Adipose tissue (tissue), 3 donors: ENCODE measurements around the gene PDZD8. TPM values are rescaled to one million over a fixed set of nuclear protein-coding genes. Genes with fewer than 3 reads are reported as not detected.
"Not testable (repeated sequence)": the region's sequence is repeated elsewhere in the genome, so short reads cannot be mapped to it uniquely, and the experiment has no call there.

ENCODE experiments used
- H3K27ac ChIP-seq: one replicate; pipeline ENCODE4 v1.5.1; 2013; ENCODE audit warnings: low read depth, low read length
- WGBS, 3 donors: extraction: QIAGEN DNeasy Blood & Tissue Kit; methylation state at CpG; one replicate each; pipeline ENCODE4 v1.1.7; 2013; 5-methylcytosine and 5-hydroxymethylcytosine counted together
- polyA plus RNA-seq, 3 donors: library from polyadenylated mRNA; stranded (reverse); fragments of 200-250 nt; gene quantifications; one replicate each; pipeline ENCODE4 v1.2.3, GENCODE V29; 2013
- donor health status: healthy with polysubstance abuse.
- donor health status: Bipolar disorder and iron deficiency.
- donor health status: healthy.

The PDZD8 gene
- polyA plus RNA-seq, 3 donors: 3.8 to 11.8 (median 9.5) TPM

DNA sequence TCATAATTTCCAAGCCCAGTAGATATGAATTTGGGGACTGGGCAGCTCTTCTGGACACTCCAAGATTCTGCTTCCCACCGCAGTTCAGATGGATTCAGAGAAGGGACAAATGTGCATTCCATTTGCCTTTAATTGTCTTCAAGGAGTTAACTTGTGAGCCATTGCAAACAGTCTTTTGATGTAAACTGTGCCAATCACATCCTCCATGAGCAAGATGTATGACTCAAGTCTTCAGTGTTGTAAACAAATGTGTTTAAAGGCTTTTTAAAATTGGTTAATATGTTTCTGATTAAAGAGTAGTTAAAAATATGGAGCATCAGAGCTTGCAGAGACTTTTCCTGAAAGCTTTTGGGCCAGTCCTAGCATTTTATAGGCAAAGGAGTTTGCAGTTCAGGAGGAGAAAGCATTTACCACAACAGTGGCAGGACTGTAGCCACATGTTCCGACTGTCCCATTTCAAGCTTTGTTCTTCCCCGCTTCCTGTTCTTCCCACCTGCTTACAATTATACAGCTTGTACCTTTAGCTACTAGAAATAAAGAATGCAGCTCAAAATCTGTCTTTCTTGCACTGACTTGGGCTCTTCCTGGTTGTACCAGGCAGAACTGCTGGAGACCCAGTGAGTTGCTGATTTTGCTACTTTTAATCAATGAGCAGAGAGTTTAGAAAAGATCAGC, 128.1 kb downstream of the PDZD8 start:
- WGBS, 3 donors: 73 to 77% (median 76%) methylated on average over 3 of the region's 3 CpGs
- no peak overlapping the region for H3K27ac ChIP-seq

- no peak overlapping the region for H3K27ac ChIP-seq
- WGBS, 3 donors: 83 to 87% (median 85%) methylated on average over 8 of the region's 8 CpGs
Observed at GRCh38 chr10:117242463-117242832, 132.8 kb downstream of the PDZD8 start.

DNA sequence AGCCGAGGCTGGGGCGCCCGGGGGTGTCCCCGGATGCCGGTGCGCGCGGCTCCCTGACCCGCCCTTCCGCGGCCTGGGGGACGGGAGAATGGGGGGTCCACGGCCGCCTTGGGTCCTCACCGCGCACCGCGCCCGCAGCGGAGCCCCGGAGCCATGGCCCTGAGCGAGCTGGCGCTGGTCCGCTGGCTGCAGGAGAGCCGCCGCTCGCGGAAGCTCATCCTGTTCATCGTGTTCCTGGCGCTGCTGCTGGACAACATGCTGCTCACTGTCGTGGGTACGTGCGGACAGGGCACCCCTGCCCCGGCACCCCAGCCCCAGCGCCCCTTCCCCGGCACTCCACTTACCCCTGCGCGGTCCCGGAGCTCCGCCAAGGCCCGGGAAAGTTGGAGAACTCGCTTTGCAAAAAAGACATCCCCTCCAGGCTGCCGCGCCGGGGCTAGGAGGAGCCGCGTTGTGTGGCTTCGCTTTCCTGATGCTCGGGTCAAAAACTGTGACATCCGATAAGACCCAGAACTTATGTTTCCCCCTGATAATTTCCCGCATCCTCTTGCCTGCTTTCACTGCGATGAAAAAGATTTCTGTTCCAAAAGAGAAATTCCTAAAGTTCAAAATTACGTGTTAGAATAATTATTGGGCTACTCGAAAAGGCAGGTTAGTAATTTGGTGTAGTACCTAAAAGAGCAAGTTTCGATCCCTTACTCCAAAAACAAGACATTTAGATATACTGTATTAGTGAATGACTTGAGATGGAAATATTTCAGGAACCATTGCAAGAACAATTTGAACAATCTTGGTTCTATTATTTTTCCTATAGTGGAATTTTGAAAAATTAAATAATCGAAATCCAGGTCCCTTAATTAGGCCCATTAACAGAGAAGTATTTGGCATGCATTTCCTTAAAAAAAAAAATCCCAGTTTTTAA, 133.4 kb downstream of the PDZD8 start:
- no peak overlapping the region for H3K27ac ChIP-seq
- WGBS, 3 donors: 5 to 8% (median 6%) methylated on average over 39 to 56 of the region's 56 CpGs

DNA sequence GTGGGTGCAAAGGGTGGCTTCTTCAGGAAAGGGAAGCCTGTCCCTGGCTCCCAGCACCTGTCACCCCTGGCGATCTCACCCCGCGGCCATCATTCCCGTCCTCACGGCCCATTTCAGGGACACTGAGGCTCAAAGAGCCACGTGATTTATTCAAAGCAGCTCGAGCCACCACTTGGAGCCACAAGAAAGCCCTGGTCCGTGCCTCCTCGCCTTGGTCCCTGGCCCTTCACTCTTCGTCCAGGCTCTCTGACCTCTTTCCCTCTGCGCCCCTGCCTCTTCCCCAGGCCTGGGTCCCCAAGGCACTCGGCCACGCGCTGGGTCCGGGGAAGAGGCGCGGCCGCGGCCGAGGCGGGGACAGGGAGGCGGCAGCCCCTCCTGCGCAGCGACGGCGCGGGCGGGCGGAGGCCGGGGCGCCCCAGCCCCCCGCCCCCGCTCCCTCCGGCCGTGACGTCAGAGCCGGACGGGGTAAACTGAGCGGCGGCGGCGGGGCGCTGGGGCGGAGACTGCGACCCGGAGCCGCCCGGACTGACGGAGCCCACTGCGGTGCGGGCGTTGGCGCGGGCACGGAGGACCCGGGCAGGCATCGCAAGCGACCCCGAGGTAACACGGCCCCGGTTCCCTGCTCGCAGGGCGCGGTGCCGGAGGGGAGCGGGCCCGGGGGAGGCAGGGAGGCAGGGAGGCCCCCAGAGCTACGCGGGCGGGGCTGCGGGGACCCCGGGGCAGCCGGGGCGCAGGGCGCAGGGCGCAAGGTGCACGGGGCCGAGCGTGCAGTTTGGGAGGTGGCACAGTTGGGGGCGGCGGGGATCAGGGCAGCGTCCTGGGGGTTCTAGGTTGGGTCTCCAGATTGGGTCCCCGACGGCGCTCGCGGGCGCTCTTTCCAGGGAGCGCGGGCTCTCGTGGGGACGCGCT, 134.4 kb downstream of the PDZD8 start, which contains the start of gene SLC18A2:
TSS of gene SLC18A2 (plus strand) at position 494 of the 909 bp plus-strand sequence. CDS start 580 bp downstream, outside the sequence.
- H3K27ac ChIP-seq: no peak within 1 kb of the TSS
- 4 to 5% (median 4%) methylated on average over 63 to 93 of the region's 93 CpGs for WGBS, 3 donors

- WGBS, 3 donors: 52 to 55% (median 55%) methylated on average over 14 to 15 of the region's 15 CpGs
- H3K27ac ChIP-seq: no peak overlapping the region
Observed at GRCh38 chr10:117239721-117240620, 135.3 kb downstream of the PDZD8 start.

- WGBS, 3 donors: 82 to 92% (median 89%) methylated on average over 8 of the region's 8 CpGs
- H3K27ac ChIP-seq: no peak overlapping the region
Observed at GRCh38 chr10:117239051-117239450, 136.2 kb downstream of the PDZD8 start.

DNA sequence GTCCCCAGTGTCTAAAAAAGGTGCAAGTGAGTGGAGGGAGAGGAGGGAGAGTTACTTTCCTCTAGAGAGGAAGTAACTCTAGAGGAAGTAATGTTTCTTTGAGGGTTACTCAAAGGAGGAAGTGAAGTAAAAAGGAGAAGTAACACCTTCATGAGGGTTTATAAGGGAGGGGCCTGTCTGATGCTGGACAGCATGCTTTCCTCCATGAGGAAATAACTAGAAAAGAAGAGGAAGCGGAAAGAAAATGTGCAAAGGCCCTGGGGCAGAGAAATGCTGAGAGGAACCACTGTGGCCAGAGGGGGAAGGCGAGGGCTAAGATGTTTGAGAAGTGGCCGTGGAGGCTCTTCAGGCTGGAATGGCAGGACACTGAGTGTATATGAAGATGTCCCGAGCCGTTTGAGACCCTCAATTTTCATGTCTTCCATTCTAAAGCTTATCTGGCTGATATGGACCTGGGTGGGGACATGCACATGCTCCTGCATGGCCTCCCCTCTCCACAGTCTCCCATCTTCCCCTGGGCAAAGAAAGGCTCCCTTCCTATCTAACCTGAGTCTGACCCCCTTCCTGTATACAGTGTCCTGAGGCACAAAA, 137.7 kb downstream of the PDZD8 start:
- WGBS, 3 donors: 64 to 82% (median 70%) methylated on average over 5 of the region's 5 CpGs
- H3K27ac ChIP-seq: no peak overlapping the region

GRCh38 chr10:117230107-117230506, 145.1 kb downstream of the PDZD8 start:
- 92 to 95% (median 93%) methylated on average over 4 of the region's 4 CpGs for WGBS, 3 donors
- not testable (repeated sequence) for H3K27ac ChIP-seq

DNA sequence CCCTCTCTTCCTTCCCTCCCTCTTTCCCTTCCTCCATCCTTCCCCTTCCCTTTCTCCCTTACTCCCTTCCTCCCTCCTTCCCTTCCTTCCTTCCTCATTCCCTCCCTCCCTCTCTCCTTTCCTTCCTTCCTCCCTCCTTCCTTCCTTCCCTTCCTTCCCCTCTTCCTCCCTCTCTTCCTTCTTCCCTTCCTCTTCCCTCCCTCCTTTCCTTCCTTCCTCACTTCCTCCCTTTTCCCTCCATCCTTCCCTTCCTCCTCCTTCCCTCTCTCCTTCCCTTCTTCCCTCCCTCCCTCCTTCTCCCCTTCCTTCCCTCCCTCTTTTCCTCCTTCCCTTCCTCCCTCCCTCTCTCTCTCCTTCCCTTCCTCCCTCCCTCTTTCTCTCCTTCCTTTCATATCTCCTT, 147.0 kb downstream of the PDZD8 start:
- H3K27ac ChIP-seq: no peak overlapping the region

Other genes with a start within 250 kb of the PDZD8 start
- not detected for gene VAX1, start 237.2 kb downstream of the PDZD8 start, polyA plus RNA-seq
- gene KCNK18, start 178.0 kb downstream of the PDZD8 start, polyA plus RNA-seq: not detected
- under 1 TPM in 2 of 3 donors, not detected in 1; 0.43 to 0.54 TPM for gene SLC18A2, start 134.3 kb downstream of the PDZD8 start, polyA plus RNA-seq
- gene EMX2, start 167.3 kb upstream of the PDZD8 start, polyA plus RNA-seq: 1 to 10 TPM in 1 of 3 donors, under 1 TPM in 2; 0.03 to 1.1 (median 0.79) TPM